ENCODE results near the gene C2CD2.
A peak's percentile ranks its signal among the peaks of the same experiment; 100 is the strongest.

The C2CD2 gene

DNA sequence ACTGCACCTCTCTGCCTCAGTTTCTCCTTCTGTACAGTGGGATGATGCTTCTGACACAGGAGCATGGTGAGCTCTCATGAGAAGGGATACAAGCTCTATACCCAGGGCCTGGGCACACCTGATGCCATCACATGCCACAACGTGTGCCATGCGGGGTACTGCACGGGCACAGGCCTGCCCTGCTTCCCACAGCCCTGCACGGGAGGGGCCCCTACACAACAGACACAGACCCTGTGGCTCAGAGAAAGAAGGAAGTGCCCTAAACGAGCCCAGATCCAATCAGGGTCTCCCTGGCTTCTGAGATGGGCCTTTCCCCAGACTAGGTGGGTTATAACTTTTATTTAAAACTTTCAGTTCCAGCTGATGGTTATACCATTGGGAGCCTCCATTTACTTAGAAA lies 24.6 kb downstream of the C2CD2 start:
- no peak for DNase-seq

DNA sequence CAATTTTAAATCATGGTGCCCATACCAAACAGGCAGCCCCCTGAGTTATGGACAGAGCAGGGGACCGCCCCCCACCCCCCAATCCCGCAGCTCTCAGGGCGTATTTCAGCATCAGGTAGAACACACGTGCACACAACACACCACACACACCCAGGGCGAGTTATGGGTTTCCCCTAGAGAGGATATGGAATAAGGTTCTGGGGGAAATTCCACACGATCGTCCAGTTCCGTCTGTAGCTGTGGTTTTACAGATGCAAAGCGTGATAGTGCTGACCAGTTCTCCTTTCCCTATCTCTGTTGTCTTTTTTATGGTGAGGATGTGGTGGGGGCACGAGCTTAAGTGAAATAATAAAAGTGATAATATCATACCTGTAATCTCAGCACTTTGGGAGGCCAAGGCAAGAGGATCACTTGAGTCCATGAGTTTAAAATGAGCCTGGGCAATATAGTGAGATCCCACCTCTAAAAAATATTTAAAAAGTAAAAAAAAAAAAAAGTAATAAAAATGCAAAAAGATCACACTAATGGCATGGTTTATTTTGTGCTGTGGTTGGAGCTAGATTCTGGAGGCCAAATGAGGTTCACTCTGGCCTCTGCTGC lies 25.1 kb downstream of the C2CD2 start:
- DNase-seq, result peak; percentile 27 to 54

- peak in 1 of 2 donors; percentile 27 for DNase-seq
Observed at GRCh38 chr21:41927727-41928409, 25.9 kb downstream of the C2CD2 start.

GRCh38 chr21:41926807-41927171 lies 27.0 kb downstream of the C2CD2 start:
- DNase-seq, result no peak

- peak in 1 of 2 donors; percentile 66 for DNase-seq
Observed at GRCh38 chr21:41926117-41926806, 27.6 kb downstream of the C2CD2 start.

DNA sequence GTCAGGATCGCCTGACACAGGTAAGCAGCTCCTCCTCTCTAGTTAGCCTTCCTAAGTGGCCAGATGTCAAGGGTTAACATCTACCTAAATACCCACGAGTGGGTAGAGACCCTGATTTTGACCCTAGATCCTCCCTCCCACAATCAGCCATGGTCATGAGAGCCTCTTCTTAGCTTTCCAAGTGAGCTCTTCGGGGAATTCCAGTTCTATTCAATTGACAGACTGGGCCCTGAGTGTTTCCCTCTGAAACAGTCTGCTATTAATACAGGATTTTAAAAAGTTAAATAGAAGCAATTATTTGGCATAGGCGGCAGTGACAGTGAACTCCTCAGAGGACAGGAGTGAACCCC lies 28.1 kb downstream of the C2CD2 start:
- no peak for DNase-seq

- no peak for DNase-seq
Observed at GRCh38 chr21:41924368-41924754, 29.5 kb downstream of the C2CD2 start.

DNA sequence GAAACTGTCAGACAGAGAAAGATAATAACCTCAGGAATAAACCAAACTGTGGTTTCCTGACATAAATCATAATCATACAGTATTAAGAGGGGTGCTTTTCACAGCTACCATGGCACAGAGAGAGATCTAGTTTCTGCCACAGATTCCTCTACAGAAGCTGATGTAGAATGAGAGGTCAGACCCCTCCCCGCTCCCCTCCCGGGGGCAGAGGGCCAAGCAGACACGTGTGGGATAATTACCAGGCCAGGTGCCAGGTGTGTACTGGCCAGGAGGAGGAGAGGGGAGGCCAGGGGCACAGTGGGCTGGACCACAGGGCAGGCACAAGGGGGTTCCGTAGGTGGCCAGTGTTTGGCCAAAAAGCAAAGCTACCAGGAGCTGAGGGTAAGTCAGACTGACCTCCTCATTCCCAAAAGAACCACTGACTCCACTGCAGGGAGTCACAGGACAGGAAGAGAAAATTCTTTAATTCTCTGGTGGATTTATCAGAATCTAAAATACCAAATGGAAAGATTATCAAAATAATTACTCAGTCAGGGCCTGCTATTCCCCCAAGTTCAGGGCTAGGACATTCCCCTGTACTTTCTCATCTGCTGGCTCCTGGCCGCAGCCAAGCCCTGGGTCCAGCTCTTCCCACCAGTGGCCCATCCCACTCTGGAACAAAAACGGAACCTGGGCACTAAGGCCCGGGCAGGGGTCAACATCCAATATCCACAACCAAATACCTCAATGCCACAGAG lies 30.0 kb downstream of the C2CD2 start:
- DNase-seq, result no peak

GRCh38 chr21:41923186-41923585 lies 30.6 kb downstream of the C2CD2 start:
- no peak for DNase-seq

DNA sequence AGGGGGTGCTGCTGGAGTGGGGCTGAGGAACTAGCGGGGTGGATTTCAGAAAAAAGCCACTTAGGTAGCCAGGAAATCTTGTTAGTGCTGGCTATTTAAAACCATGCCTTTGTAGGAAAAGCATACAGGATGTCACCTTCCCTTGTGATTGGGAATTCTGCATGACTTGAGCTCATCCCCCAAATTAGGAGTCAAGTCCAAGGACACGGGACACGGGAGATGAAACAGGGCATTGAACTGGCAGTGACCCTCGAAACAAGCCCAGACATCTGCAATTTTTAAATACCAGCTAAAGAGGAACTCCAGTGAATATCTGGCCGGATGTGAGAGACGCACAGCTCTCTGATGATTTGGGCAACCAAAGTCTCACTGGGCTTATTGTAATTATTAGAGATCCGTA lies 32.8 kb downstream of the C2CD2 start:
- no peak for DNase-seq

DNA sequence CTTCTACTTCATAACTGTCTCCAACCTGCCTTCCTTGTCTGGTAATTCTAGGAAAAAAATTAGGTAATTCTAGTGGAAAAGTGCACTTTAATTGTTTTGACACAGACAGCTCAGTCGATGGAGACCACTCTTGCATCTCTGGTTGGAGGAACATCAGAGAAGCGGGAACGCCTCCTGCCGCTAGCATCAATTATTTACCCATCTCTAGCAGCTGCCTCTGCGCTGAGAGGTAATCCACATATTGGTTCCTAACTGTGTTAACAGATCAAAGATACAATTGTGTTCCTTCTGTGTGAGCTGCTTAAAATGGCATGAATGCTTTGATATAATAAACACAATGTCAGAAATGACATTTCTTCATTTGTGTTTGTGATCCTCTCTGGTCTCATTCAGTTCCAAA lies 33.3 kb downstream of the C2CD2 start:
- no peak for DNase-seq

GRCh38 chr21:41919666-41920398 lies 34.0 kb downstream of the C2CD2 start:
- no peak for DNase-seq

- no peak for DNase-seq
Observed at GRCh38 chr21:41918561-41919358, 35.1 kb downstream of the C2CD2 start.

DNA sequence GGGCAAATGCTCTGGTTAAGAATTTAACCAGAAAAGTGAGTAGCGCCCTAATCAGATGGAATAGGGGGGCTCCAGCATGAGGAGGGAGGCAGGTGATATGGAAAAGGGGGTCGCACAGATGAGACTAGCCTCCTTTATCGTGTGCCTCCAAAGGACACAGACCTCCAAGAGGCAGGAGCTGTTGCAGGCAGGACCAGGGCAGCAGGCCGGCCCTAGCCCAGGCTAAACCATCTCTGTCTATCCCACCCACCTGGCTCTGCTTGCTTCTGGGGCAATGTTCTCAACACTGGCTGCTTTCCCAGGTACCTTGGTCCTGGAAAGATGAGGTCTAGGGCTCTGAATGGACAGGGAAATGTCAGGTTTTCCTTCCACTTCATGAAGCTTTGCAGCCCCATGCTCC lies 36.3 kb downstream of the C2CD2 start:
- no peak for DNase-seq

DNA sequence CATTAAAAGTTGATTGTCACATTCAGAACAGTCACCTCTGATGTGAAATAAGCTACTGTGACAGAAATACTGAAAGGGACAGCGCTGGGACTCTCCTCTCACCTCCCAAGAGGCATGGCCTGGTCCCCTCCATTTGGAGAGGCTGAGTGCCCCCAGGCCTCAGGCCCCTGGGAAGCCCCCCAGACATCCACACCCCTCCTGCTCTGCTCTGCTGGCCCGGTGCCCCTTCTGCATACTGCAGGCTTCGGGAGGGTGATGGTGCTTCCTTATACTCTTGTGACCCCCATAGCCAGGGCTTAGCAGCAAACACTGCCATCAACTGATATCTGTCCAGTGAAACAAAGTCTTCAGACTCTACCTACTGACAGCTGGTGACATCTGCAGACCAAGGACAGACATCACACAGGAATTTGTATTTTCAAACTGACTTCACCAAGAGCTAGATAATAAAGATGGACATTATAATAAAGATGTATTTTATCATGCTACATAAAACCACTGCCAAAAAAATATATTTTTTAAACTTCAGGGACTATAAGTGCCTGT lies 36.9 kb downstream of the C2CD2 start:
- no peak for DNase-seq

GRCh38 chr21:41914965-41915364 lies 38.9 kb downstream of the C2CD2 start:
- no peak for DNase-seq

DNA sequence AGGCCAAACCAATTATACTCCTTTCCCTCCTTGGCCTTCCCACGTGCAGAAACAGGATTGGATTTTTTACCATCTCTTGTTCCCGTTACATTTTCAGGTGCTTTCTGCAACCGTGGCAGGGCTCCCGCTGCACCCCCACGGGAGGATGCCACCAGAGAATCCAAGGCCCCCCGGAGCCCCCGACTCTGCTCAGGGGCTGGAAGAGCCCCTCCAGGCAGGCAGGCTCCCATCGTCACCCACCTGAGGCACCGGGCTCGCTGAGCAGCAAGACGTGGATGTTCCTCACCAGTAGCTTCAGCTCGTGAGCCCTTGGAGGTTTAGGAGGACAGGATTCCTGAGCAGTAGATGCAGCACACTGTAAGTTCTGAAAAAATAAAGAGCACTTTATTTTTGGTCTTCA lies 39.5 kb downstream of the C2CD2 start:
- no peak for DNase-seq

DNA sequence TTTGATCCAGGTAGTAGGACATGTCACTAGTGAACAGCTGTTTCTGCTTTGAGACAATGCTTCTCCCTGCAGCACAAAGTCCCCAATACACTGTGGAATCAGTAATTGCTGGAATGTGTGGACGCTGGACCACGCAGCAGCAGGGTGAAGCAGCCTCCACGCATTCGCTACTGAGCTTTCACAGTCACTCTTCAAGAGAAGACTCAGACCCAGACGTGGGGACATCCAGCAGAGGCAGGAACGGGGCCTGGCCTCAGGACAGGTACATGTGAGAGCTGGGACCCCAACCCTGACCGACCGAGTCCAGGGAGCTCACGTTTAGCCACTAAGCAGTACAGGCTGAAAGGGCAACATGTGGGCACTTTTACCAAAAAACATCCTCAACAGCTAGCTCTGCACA lies 40.6 kb downstream of the C2CD2 start:
- DNase-seq, result no peak

DNA sequence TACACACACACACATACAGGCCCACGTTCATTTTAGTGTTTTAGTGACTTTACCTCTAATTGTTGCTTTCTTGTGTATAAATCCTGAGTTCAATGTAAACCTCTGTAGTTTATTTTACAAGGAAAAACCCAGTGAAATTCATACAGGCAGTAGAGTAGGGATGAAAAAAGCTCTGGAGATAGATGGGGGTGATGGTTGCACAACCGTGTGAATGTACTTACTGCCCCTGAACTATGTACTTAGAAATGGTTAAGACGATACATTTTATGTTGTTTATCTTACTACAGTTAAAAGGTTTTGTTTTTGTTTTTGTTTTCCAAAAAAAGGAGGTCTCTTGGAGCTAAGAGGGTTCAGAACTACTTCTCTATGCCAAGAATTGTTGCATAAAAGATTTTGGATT lies 45.0 kb downstream of the C2CD2 start:
- DNase-seq, result no peak

- no peak for DNase-seq
Observed at GRCh38 chr21:41907496-41908258, 46.1 kb downstream of the C2CD2 start.

DNA sequence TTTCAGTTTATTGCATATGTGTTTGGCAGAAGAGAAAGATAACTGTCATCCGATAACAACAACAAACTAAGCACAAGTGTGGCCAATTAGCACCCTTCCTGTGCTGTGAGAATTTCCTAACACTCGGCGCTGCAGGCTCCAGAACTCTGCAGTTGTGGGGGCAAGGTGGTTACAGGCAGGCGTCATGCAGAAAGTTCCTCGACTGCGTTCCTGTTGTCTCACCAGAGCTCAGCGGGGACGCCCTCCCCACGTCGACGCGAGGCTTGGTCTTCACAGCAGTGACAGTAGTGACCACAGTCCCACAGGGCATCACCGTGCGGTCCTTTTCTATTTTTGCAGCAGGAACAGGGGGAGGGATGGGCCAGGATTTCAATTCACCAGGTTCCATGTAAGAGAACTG lies 47.0 kb downstream of the C2CD2 start:
- DNase-seq, result no peak

Measured in CD4-positive, alpha-beta T cell treated with Interleukin-1 beta for 1 hour (primary cell).